Endodermal cell (in vitro differentiated cells): ENCODE results near the gene ANKFN1. TPM values are rescaled to one million over a fixed set of nuclear protein-coding genes. Genes with fewer than 3 reads are reported as not detected.

ENCODE experiments used
- DNase-seq: peaks from one replicate; pipeline ENCODE4 v3.0.0-alpha.2; 2017
- H3K27ac ChIP-seq: 2 replicates; pipeline ENCODE4 v1.5.1; 2013; ENCODE audit warnings: mild to moderate bottlenecking, low read depth, low read length, moderate library complexity
- H3K27me3 ChIP-seq: 2 replicates; pipeline ENCODE4 v1.6.1; 2013; ENCODE audit warnings: mild to moderate bottlenecking, low read length, moderate library complexity; ENCODE audit not compliant: insufficient read depth, control insufficient read depth, poor library complexity, severe bottlenecking
- H3K36me3 ChIP-seq: 2 replicates; pipeline ENCODE4 v1.7.0; 2013; ENCODE audit warnings: mild to moderate bottlenecking, low read length, moderate library complexity; ENCODE audit not compliant: control insufficient read depth, insufficient read depth
- H3K4me1 ChIP-seq: one replicate; pipeline ENCODE4 v1.7.0; 2013; ENCODE audit warnings: low read length; ENCODE audit not compliant: control insufficient read depth, insufficient read depth
- H3K4me3 ChIP-seq: 2 replicates; pipeline ENCODE4 v1.5.1; 2013; ENCODE audit warnings: mild to moderate bottlenecking, low read length, moderate library complexity
- H3K9ac ChIP-seq: 2 replicates; pipeline ENCODE4 v1.6.1; 2013; ENCODE audit warnings: mild to moderate bottlenecking, low read length, moderate library complexity; ENCODE audit not compliant: poor library complexity, severe bottlenecking; ENCODE audit errors: extremely low read depth
- H3K9me3 ChIP-seq: 2 replicates; pipeline ENCODE4 v1.6.1; 2013; ENCODE audit warnings: mild to moderate bottlenecking, low read length, moderate library complexity; ENCODE audit not compliant: control insufficient read depth
- H3K27ac Mint-ChIP-seq: 2 replicates; pipeline ENCODE4 v1.8.0; 2020; ENCODE audit warnings: mixed read lengths
- H3K27me3 Mint-ChIP-seq: 2 replicates; pipeline ENCODE4 v1.8.0; 2021; ENCODE audit warnings: mild to moderate bottlenecking, mixed read lengths; ENCODE audit not compliant: insufficient read depth
- H3K36me3 Mint-ChIP-seq: 2 replicates; pipeline ENCODE4 v1.8.0; 2020; ENCODE audit warnings: low read depth, mixed read lengths
- H3K4me1 Mint-ChIP-seq: 2 replicates; pipeline ENCODE4 v1.8.0; 2020; ENCODE audit warnings: mixed read lengths
- H3K4me3 Mint-ChIP-seq: 2 replicates; pipeline ENCODE4 v1.8.0; 2020; ENCODE audit warnings: mild to moderate bottlenecking, moderate library complexity, mixed read lengths
- H3K9me3 Mint-ChIP-seq: 2 replicates; pipeline ENCODE4 v1.8.0; 2020; ENCODE audit warnings: mild to moderate bottlenecking, mixed read lengths
- WGBS, 2 experiments: methylation state at CpG; one replicate each; pipeline versions ENCODE4 v1.1.5 to v1.1.7; 2013; ENCODE audit warnings: missing lambda C conversion rate in 2 of 2, mixed read lengths in 1 of 2; ENCODE audit not compliant: insufficient coverage in 1 of 2, insufficient read length in 1 of 2; 5-methylcytosine and 5-hydroxymethylcytosine counted together
- total RNA-seq, 2 donors: library from RNA; stranded (reverse); fragmentation: NEBNext Ultra II Directional in 1 of 2; extraction: Animal tissue kit (Norgen Biotek cat#: 25700) in 1 of 2; gene quantifications; 2 replicates in 1 of 2; 3 replicates in 1 of 2; pipeline ENCODE4 v1.2.1, GENCODE V29; 2021
- TF ChIP-seq, protein P1 (sequence below): fragments of 200-600 bp; sonication (generic); conservative IDR thresholded peaks from 2 replicates; pipeline ENCODE4 v1.5.0; 2021; ENCODE audit warnings: antibody characterized with exemption, mild to moderate bottlenecking

Gene ANKFN1
- total RNA-seq, 2 donors from 2014 or later = not detected

DNA sequence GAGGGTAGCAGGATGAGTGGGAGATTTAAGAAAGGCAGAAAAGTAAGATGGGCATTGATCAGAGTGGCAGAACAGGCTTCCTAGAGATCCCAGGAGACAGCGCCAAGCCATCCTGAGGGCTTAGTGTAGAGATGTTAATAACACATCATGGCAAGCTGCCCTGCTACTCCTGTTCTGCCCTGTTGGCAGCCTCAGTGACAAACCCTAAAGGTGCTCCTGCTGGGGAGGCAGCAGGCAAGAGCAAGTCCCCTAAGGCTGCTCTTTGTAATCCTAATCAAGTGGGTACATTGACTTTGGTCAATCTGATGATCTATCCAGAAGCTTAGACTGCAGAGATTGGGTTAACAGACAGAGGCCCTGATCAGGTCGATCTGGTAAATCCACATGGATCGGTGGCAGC is 16.3 kb downstream of the ANKFN1 start:
- Histone ChIP-seq H3K27ac (no peak overlapping the region), H3K36me3 (no peaks in the 10 kb centered on the region), H3K4me1 (no peaks in the 10 kb centered on the region), H3K9ac (no peak overlapping the region), H3K27me3 (no peaks in the 10 kb centered on the region), H3K9me3 (no peaks in the 10 kb centered on the region), H3K4me3 (no peak overlapping the region)
- Mint-ChIP-seq H3K36me3 (no peaks in the 10 kb centered on the region), H3K4me3 (no peak overlapping the region), H3K27me3 (no peaks in the 10 kb centered on the region), H3K4me1 (no peaks in the 10 kb centered on the region), H3K9me3 (no peaks in the 10 kb centered on the region), H3K27ac (no peak overlapping the region)
- DNase-seq = no peak
- TF ChIP-seq, protein P1, sequence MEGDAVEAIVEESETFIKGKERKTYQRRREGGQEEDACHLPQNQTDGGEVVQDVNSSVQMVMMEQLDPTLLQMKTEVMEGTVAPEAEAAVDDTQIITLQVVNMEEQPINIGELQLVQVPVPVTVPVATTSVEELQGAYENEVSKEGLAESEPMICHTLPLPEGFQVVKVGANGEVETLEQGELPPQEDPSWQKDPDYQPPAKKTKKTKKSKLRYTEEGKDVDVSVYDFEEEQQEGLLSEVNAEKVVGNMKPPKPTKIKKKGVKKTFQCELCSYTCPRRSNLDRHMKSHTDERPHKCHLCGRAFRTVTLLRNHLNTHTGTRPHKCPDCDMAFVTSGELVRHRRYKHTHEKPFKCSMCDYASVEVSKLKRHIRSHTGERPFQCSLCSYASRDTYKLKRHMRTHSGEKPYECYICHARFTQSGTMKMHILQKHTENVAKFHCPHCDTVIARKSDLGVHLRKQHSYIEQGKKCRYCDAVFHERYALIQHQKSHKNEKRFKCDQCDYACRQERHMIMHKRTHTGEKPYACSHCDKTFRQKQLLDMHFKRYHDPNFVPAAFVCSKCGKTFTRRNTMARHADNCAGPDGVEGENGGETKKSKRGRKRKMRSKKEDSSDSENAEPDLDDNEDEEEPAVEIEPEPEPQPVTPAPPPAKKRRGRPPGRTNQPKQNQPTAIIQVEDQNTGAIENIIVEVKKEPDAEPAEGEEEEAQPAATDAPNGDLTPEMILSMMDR = no peak
- WGBS, 2 experiments = 90 to 94% methylated on average over 3 of the region's 3 CpGs

- TF ChIP-seq, protein P1 = no peak
- H3K4me1 ChIP-seq = no peaks in the 10 kb centered on the region
- H3K9ac ChIP-seq = no peak overlapping the region
- H3K4me1 Mint-ChIP-seq = peaks cover 2% of the 10 kb centered on the region
- no peaks in the 10 kb centered on the region for H3K36me3 ChIP-seq
- H3K27me3 Mint-ChIP-seq = no peaks in the 10 kb centered on the region
- 90 to 92% methylated on average over 2 to 4 of the region's 4 CpGs for WGBS, 2 experiments
- no peak overlapping the region for H3K4me3 ChIP-seq
- no peak overlapping the region for H3K27ac ChIP-seq
- no peak overlapping the region for H3K27ac Mint-ChIP-seq
- no peaks in the 10 kb centered on the region for H3K27me3 ChIP-seq
- no peaks in the 10 kb centered on the region for H3K9me3 Mint-ChIP-seq
- H3K36me3 Mint-ChIP-seq = no peaks in the 10 kb centered on the region
- DNase-seq = no peak
- no peak overlapping the region for H3K4me3 Mint-ChIP-seq
- no peaks in the 10 kb centered on the region for H3K9me3 ChIP-seq
Observed at GRCh38 chr17:56171186-56171959, 18.1 kb downstream of the ANKFN1 start.

DNA sequence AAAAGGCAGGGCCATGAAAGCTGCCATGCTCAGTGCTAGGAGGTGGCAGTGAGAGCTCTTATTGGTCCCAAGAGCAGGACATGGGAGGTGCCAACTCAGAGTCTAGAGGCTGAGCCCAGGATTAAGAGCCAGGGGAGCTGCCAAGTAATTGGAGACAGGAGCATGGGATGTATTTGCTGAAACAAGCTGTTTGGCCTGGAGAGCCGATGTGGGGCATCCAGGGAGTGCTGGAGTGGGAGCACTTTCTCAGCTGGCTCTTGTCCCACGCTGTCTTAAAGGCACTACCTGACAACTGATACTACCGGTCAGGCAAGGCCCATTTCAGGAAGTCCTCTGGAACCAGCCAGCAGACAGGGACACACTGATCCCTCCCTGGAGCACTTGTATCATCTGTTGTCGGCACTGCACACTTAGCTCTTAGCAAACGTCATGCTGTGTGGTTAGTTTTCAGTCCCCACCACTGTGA is 19.3 kb downstream of the ANKFN1 start:
- H3K27me3 Mint-ChIP-seq = no peaks in the 10 kb centered on the region
- H3K36me3 Mint-ChIP-seq = no peaks in the 10 kb centered on the region
- peaks cover 2% of the 10 kb centered on the region for H3K4me1 Mint-ChIP-seq
- no peaks in the 10 kb centered on the region for H3K36me3 ChIP-seq
- peak; percentile 80 for DNase-seq
- H3K27ac ChIP-seq = no peak overlapping the region
- H3K4me3 ChIP-seq = no peak overlapping the region
- H3K4me3 Mint-ChIP-seq = no peak overlapping the region
- no peaks in the 10 kb centered on the region for H3K9me3 Mint-ChIP-seq
- no peak overlapping the region for H3K27ac Mint-ChIP-seq
- H3K9ac ChIP-seq = no peak overlapping the region
- no peaks in the 10 kb centered on the region for H3K27me3 ChIP-seq
- H3K4me1 ChIP-seq = no peaks in the 10 kb centered on the region
- no peaks in the 10 kb centered on the region for H3K9me3 ChIP-seq
- TF ChIP-seq, protein P1 = no peak
- WGBS, 2 experiments = 78 to 82% methylated on average over 3 to 5 of the region's 5 CpGs
